NCI-H187 (cell line): ENCODE data around the gene PTPRN2.
"Not testable (repeated sequence)": the region's sequence is repeated elsewhere in the genome, so short reads cannot be mapped to it uniquely, and the experiment has no call there.

Source experiments
- DNase-seq, 2 experiments: peaks; one replicate each; lab custom pipeline; 2025; lab: John Stamatoyannopoulos, UW

PTPRN2 gene

DNA sequence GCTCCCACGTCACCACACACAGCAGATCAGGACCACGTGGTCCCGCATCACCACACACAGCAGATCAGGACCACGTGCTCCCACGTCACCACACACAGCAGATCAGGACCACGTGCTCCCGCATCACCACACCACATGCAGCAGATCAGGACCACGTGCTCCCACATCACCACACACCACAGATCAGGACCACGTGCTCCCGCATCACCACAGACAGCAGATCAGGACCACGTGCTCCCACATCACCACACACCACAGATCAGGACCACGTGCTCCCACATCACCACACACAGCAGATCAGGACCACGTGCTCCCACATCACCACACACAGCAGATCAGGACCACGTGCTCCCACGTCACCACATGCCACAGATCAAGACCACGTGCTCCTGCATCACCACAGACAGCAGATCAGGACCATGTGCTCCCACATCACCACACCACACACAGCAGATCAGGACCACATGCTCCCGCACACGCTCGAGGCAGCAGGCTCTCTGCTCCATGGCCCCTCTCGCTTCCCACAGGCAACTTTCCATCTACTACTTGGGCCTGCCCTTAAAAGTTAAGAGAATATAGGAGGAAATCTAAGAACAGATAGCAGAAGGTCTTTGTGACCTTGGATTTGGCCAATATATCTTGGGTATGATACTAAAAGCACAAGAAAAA is 1024.0 kb downstream of the PTPRN2 start:
- DNase-seq: not testable (repeated sequence)

- DNase-seq: not testable (repeated sequence)
Measured at GRCh38 chr7:157562522-157563398, 1024.9 kb downstream of the PTPRN2 start.

GRCh38 chr7:157561816-157562410 is 1025.7 kb downstream of the PTPRN2 start:
- DNase-seq: no peak

GRCh38 chr7:157561523-157561785 is 1026.2 kb downstream of the PTPRN2 start:
- DNase-seq: no peak

- DNase-seq: no peak
Measured at GRCh38 chr7:157560710-157561522, 1026.7 kb downstream of the PTPRN2 start.

- no peak for DNase-seq
Measured at GRCh38 chr7:157560258-157560654, 1027.4 kb downstream of the PTPRN2 start.

DNA sequence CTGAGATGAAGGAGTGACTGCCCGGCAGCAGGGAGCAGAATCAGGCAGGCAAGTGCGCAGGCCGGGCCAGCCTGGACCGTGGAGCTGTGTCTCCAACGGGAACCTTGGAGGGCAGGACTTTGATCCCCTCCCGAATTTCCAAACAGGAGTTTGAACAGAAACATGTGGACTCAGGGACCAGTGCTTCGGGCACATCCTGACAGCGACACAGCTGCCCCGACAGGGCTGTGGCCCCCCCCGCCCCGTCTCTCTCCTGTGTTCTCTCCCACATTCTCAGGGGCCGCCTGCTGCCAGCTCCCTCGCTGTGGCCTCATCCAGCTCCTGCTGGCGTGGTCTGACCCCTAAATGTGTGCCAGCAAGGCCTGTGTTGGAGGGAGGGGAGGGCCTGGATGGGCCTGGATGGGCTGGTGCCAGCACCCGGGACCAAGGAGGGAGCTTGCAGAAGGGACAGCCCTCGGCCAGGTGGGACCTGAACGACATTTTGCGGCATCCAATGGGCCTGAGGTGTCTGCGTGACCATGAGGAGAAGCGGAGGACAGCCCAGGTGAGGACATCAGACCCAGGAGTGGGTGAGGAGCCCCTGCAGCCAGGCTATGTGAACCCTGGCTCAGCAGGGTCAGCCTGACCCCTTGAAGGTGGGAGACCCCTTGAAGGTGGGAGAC is 1027.9 kb downstream of the PTPRN2 start:
- no peak for DNase-seq

GRCh38 chr7:157558875-157559595 is 1028.6 kb downstream of the PTPRN2 start:
- DNase-seq: no peak

DNA sequence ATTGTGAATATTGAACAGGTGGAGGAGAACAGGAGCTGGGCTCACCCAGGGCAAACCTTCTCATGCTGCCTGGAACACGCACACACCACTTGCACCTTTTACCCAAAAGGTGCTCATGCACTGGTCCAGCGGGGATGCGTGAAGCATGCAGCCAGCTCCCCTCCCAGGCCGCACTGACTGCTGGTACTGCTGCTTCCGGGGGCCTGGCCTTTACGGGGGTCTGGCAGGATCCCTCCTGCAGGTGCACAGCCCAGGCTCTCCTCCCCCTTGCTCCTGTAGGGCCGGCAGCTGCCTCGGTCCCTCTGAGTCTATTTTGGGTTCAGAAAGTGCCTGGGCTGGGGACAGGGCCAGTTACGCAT is 1029.1 kb downstream of the PTPRN2 start:
- no peak for DNase-seq

- DNase-seq: no peak
Measured at GRCh38 chr7:157558061-157558460, 1029.6 kb downstream of the PTPRN2 start.

GRCh38 chr7:157557263-157557662 is 1030.4 kb downstream of the PTPRN2 start:
- no peak for DNase-seq

DNA sequence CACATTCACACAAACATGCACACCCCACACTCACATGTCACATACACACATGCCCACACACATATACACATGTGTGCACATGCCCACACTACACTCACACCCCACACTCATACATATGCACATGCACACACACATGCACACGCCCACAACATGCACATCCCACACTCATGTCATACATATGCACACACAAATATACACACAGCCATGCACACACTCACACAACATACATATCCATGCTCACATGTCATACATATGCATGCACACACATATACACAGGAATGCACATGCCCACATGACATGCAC is 1031.0 kb downstream of the PTPRN2 start:
- DNase-seq: no peak

DNA sequence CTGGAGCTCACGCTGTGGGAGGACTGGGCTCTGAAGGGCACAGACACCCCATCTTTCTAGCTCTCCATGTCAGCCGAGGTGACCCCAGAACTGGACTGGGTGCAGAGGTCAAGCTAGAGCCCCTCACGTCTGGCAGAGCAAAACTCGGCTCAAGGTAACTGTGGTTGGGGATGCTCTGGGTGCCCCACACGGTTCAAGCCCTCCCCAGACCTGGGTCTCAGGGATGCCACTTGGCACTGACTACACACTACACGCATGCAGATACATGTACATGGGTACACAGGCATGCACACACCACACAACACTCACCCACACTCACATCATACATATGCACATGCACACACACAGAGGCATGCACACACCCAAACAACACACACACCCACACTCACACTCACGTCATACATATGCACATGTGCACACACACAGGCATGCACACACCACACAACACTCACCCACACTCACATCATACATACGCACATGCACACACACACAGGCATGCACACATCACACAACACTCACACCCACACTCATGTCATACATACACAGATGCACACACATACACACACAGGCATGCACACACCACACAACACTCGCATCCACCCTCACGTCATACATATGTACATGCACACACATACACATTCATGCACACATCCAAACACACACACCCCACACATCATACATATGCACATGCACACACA is 1031.5 kb downstream of the PTPRN2 start:
- DNase-seq: no peak

GRCh38 chr7:157555313-157555712 is 1032.3 kb downstream of the PTPRN2 start:
- no peak for DNase-seq

DNA sequence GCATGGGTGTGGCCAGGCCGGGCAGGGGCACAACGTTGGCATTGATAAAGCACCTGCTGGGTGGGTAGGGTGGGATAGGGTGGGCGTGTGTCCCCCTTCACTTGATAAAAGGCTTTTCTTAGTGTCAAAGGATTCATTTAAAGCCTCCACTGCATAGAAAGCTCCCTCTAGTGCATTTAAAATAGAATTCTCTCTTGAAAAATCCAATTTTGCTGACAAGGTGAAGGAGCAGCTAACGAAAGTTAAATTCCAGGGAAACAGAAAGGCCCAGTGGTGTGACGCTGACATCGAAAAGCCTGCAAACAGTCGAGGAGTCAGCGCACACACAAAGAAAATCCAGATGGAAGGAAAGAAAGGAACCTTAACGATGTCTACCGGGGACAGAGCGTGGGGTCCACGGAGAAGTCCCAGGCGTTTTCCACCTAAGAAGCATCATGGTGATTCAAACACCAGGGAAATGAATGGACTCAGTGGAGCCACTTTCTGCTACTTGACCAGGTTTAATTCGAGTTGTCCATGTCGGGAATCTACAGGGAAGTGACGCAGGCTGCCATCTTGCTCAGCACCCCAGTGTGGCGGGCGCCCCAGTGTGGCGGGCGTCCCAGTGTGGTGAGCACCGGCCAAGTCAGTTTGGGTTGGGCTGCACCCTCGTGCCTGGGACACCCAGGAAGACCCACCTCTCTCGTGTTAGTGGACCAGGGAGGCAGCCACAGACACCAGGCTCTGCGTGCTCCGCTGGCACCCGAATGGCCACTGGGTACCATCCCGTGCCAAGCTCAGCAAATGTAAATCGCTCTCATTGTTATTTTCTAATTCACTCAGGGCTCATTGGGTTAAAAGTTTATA is 1033.0 kb downstream of the PTPRN2 start:
- no peak for DNase-seq

DNA sequence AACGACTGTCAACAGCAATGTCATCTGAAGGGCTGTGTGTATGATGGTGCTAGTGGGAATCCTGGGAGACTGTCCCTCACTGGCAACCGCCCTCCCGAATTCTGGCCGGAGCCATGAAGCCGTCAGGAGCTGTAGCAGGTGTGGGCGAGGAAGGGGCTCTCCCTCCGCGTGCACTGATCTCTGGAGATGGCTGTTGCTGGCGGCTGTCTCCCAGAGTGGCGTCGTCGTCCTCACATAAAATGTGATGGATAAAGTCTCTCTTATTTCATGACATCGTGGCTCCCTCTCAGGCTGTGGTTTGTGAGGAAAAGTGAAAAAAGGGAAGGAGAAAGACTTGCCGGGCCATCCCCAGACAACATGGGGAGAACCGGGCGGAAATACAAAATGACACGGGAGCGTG is 1034.4 kb downstream of the PTPRN2 start:
- no peak for DNase-seq

DNA sequence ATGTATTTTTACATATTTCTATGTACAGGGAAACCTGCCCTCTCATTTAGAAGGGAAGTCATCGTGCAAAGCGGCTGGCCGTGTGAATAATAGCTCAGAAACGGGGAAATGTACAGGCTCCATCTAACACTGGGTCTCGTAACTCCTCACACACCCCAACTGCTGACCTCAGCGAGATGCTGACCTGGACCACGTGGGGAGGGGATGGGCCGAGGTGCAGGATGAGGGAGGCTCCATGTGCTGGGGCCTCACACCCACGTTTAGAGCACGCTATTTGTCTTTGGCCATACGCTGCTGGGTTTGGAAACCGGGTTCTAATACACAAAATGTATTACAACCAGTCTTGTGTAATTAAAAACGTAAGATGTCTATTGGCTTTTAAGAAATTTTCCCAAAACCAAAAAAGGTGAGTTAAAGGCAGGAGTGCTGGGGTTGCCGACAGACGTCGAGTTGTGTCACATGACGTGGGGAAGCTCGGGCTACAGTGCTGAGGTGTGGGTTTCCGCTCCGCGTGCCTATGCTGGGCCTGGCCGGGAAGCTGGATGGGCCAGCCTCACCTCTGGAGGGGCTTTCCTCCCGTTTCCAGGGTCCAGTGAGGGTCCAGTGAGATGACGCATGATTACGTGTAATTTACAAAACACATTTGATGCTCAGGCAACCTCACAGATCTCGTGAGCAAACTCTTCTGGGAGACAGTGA is 1035.2 kb downstream of the PTPRN2 start:
- DNase-seq: no peak

DNA sequence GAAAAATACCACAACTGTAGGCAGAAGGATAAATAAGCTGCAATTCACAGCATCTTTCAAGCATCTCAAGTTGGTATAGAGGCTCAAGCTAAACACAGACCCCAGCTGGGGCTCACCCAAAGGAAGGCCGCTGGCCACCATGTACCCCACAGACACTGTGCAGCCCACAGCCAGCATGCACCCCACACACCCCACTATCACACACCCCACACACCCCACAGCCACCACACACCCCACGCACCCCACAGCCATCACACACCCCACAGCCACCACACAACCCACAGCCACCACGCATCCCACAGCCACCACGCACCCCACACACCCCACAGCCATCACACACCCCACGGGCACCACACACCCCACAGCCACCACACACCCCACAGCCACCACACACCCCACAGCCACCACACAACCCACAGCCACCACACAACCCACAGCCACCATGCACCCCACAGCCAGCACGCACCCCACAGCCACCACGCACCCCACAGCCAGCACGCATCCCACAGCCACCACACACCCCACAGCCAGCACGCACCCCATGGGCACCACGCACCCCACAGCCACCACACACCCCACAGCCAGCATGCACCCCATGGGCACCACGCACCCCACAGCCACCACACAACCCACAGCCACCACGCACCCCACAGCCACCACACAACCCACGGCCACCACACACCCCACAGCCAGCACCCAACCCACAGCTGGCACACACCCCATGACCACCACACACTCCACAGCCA is 1036.1 kb downstream of the PTPRN2 start:
- DNase-seq: no peak
